ENCODE data around the gene GTF2H4.

GRCh38 chr6:30960907-30961673 lies 53.1 kb downstream of the GTF2H4 start:
- no peak for TF ChIP-seq CTCF (conservative IDR thresholded peaks at IDR 0.05; ENCODE audit: low read length)
- TF ChIP-seq EZH2phosphoT487 (IDR thresholded peaks at IDR 0.05; ENCODE audit: borderline replicate concordance, low read depth, low read length): no peak
